ENCODE measurements around the gene ZBTB26.

The ZBTB26 gene, protein sequence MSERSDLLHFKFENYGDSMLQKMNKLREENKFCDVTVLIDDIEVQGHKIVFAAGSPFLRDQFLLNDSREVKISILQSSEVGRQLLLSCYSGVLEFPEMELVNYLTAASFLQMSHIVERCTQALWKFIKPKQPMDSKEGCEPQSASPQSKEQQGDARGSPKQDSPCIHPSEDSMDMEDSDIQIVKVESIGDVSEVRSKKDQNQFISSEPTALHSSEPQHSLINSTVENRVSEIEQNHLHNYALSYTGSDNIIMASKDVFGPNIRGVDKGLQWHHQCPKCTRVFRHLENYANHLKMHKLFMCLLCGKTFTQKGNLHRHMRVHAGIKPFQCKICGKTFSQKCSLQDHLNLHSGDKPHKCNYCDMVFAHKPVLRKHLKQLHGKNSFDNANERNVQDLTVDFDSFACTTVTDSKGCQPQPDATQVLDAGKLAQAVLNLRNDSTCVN

GRCh38 chr9:122931226-122932121 lies at the start of gene ZBTB26:
Gene ZBTB26, minus strand, starts transcription at chr9:122931512. Its CDS starts 11,578 bp downstream, at chr9:122919934.
- peak; percentile 88 for DNase-seq

- no peak for DNase-seq
Measured at GRCh38 chr9:122978601-122979000, 47.3 kb upstream of the ZBTB26 start.

DNA sequence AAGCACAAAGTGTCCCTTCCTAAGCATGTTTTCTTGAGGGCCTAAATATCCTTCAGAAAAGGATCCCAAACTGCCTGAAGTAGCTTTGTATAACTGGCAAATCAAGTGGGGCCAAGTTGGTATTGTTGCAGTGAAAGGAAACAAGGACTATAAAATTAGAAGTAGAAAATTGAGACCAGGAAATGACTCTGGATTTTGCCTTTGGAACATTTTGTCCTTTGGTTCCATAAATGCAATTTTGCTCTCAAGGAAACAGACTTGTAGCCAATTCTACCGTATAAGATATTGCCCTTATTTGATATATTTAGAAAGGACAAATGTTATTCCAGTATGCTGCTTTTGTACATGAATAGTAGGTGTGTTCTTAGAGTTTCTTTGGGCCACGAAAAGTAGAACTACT lies 43.9 kb upstream of the ZBTB26 start:
- DNase-seq, result no peak

DNA sequence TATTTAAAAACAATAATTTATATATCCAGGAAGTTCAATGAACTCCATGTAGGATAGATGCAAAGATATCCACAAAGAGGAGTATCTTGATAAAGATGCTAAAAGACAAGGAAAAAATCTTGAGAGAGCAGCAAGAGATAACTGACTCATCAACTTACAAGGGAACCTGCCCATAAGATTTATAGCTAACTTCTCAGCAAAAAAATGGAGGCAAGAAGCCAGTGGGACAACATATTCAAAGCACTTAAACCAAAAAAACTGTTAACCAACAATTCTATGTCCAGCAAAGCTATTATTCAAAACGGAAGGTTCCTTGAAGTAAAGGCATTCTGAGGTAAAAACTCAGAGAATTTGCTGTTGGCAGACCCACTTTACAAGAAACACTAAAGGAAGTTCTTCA lies 29.8 kb upstream of the ZBTB26 start:
- DNase-seq, result no peak

GRCh38 chr9:122955961-122956360 lies 24.6 kb upstream of the ZBTB26 start:
- no peak for DNase-seq

GRCh38 chr9:122954253-122954691 lies 23.0 kb upstream of the ZBTB26 start:
- no peak for DNase-seq

GRCh38 chr9:122951056-122951455 lies 19.7 kb upstream of the ZBTB26 start:
- no peak for DNase-seq

- DNase-seq, result no peak
Measured at GRCh38 chr9:122950263-122950662, 19.0 kb upstream of the ZBTB26 start.

- no peak for DNase-seq
Measured at GRCh38 chr9:122949696-122950095, 18.4 kb upstream of the ZBTB26 start.

- no peak for DNase-seq
Measured at GRCh38 chr9:122948313-122948712, 17.0 kb upstream of the ZBTB26 start.

DNA sequence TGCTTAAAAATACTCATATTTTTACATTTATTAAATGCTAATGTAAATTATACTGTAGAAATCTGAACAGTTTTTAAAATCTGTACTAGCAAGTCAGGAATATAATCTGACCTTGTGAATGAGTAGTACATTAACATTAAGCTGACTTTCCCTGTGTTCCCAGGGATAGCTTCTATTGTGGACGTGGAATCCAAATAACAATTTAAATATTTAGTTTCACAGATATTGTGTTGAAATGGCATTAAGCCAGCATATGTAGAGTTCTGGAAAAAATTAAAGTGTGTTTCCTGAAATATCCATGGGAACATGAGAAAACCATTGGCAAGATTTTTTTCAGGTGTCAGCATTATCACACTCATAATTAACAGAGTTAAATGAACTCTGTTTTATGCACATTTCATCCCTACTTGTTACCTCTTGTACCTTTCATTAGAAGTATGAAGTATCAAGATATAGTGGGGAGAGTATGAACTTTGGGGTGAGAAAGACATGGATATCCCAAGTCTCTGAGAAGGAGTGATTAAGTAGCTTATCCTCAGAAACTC lies 15.2 kb upstream of the ZBTB26 start:
- no peak for DNase-seq

DNA sequence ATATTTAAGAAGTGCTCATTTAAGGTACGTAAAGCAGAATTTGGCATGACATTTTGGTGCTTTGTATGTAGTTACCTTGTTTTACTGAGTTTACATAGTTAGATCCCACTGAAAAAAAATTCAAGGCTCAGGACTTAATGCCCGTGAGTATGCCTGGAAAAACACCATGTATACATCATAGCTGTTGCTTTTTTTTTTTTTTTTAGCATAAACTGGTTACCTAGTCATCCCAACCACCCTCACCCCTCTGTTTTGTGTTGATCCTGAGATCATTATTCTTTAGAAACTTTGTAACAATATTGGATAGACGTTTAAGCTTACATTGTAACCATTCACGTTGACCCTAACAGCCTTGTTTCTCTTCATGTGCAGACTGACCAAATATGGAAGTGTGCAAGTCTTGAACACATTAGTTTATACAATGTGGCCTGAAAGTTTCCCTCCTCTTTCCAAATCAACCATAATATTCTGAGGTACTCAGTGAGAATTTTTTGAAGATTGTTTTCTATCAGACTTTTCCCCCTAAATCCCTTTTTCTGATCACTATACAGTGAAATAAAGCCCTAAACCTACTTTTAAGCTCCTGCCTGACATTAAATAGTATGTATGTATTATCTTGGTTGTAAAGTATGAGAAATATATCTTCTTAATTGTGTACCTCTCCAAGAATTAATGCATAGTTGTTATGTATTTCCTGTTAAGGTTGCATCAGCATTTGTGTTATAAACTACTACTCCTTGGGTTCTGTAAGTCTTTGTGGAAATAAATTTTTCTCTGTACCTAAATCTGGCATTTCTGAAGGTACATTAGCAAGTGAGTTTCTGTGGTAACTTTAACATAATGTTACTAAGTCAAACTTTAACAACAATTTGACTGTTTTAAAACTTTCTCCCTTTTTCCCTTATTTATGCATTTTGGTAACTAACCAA lies 13.9 kb upstream of the ZBTB26 start:
- DNase-seq, result no peak

GRCh38 chr9:122941582-122942234 lies 10.4 kb upstream of the ZBTB26 start:
- no peak for DNase-seq

- DNase-seq, result peak; percentile 98
Measured at GRCh38 chr9:122940749-122941581, 9.7 kb upstream of the ZBTB26 start, which contains the start of gene RABGAP1. Gene RABGAP1, plus strand, starts transcription at chr9:122941020. Its CDS starts 16,040 bp downstream, at chr9:122957060.

DNA sequence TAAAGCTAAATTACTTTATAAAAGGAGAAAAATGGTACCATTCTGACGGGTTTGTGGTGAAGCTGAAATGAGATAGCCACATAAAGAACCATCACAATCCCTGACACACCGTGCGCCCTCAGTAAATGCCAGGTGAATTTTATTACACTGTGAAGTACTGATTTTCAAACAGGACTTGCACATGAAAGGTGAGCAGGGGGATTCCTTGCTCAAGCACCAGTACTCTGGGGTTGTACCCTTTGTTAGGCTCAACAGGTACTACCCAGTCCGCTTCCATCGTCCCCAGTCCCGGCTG lies 9.1 kb upstream of the ZBTB26 start:
- DNase-seq, result no peak

GRCh38 chr9:122939601-122940000 lies 8.3 kb upstream of the ZBTB26 start:
- DNase-seq, result no peak

- DNase-seq, result no peak
Measured at GRCh38 chr9:122936883-122937282, 5.6 kb upstream of the ZBTB26 start.

DNA sequence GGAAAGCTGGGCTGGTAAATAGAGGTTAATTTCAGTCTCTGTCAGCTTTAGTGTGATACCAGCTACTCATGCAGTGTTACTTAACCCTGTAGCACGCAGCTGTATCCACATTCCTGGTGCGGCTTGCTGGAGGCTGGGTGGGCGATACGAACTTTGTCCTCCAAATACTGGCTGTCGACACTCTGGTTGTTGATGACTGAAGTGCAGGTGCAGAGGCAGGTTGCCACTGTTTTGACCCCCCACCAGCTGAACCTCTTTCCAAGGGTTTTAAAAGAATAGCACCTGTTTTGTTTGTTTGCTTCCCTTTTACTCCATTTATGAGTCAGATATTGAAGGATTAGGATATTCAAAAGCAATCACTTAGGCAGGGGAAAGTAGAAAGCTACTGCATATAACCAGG lies 5.2 kb upstream of the ZBTB26 start:
- DNase-seq, result no peak

DNA sequence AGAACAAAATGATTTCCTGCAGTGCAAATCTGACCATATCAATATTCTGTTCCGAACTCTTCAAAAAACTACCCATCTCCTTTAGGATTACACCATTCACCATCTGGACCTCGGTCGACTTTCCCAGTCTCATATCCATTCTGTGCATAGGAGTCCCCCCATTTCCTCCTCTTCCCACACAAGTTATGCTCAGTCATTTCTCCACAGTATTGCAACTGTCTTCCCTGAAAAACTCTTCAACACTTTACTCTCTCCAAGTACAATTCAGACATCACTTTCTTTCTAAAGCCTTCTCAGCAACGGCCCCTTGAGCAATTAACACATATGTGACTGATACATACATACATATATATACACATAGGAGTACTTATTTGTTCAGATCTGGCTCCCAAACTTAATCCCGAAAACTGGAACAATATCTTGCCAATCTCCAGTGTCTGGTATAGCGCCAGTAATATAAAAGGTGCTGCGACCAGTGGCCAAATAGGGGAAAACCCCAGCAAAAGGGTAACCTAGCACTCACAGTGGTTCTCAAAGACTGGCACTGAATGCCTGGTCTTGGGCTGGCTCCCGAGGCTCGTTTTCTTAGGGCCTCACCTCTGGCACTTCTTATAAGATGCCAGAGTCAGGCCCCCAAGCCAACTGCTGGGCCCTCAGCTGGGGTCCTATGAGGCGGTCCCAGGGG lies 629 bp downstream of the ZBTB26 start:
- no peak for DNase-seq

DNA sequence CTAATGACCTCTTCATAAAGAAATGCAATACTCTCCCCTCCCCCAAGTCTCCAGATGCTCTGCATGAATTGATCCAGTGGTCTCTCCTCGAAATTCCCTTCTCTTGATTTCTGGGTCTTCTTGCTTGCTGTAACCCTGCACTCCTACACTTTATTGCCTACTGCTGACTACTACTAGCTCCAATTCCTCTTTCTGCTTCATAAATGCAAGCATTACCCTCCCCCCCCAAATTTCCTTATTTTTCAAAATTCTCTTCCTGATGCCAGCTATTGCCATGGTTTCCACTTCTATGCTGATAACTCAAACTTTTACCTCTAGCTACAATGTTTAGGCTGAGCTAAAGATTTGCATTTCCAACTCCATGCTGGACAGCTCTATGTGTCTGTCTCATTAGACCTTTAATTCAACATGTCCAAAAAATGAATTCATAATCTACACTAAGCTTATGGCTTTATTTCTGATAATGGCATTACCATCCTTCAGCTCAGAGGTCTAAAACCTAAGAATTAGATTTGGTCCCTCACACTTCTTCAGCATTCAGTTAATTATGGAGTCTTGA lies 1.4 kb downstream of the ZBTB26 start:
- no peak for DNase-seq
